ENCODE results near the gene PBX1.

Gene PBX1

GRCh38 chr1:164592634-164593033 lies 33.6 kb downstream of the PBX1 start:
- no peak overlapping the region for H3K27ac ChIP-seq
- peaks cover 28% of the 10 kb centered on the region for H3K27me3 ChIP-seq
- no peak overlapping the region for H3K4me3 ChIP-seq (ENCODE audit: low read depth in 1 of 2, low read length in 1 of 2)
- H3K9me3 ChIP-seq = no peaks in the 10 kb centered on the region
- H3K4me1 ChIP-seq (ENCODE audit: control insufficient read depth in 1 of 2, insufficient read depth in 1 of 2, low read depth in 1 of 2, low read length in 1 of 2) = no peaks in the 10 kb centered on the region
- H3K36me3 ChIP-seq = no peaks in the 10 kb centered on the region
- no peak for TF ChIP-seq CTCF (IDR thresholded peaks at IDR 0.05)

- Histone ChIP-seq H3K4me3 (ENCODE audit: low read depth in 1 of 2, low read length in 1 of 2) (no peak overlapping the region), H3K9me3 (no peaks in the 10 kb centered on the region), H3K27me3 (peaks cover 2% of the 10 kb centered on the region), H3K27ac (no peak overlapping the region), H3K36me3 (no peaks in the 10 kb centered on the region), H3K4me1 (ENCODE audit: control insufficient read depth in 1 of 2, insufficient read depth in 1 of 2, low read depth in 1 of 2, low read length in 1 of 2) (no peaks in the 10 kb centered on the region)
- no peak for TF ChIP-seq CTCF (IDR thresholded peaks at IDR 0.05)
Measured at GRCh38 chr1:164595212-164595611, 36.2 kb downstream of the PBX1 start.

- Histone ChIP-seq H3K27ac (no peak overlapping the region), H3K36me3 (no peaks in the 10 kb centered on the region), H3K4me3 (ENCODE audit: low read depth in 1 of 2, low read length in 1 of 2) (no peak overlapping the region), H3K4me1 (ENCODE audit: control insufficient read depth in 1 of 2, insufficient read depth in 1 of 2, low read depth in 1 of 2, low read length in 1 of 2) (no peaks in the 10 kb centered on the region), H3K9me3 (no peaks in the 10 kb centered on the region), H3K27me3 (no peaks in the 10 kb centered on the region)
- no peak for TF ChIP-seq CTCF (IDR thresholded peaks at IDR 0.05)
Measured at GRCh38 chr1:164596172-164596571, 37.2 kb downstream of the PBX1 start.

- Histone ChIP-seq H3K27me3 (peaks cover 23% of the 10 kb centered on the region), H3K27ac (no peak overlapping the region), H3K4me1 (ENCODE audit: control insufficient read depth in 1 of 2, insufficient read depth in 1 of 2, low read depth in 1 of 2, low read length in 1 of 2) (no peaks in the 10 kb centered on the region), H3K9me3 (no peaks in the 10 kb centered on the region), H3K4me3 (ENCODE audit: low read depth in 1 of 2, low read length in 1 of 2) (no peak overlapping the region), H3K36me3 (no peaks in the 10 kb centered on the region)
- TF ChIP-seq CTCF (IDR thresholded peaks at IDR 0.05) = no peak
Measured at GRCh38 chr1:164598719-164599118, 39.7 kb downstream of the PBX1 start.

GRCh38 chr1:164599272-164599671 lies 40.3 kb downstream of the PBX1 start:
- no peak overlapping the region for H3K4me3 ChIP-seq (ENCODE audit: low read depth in 1 of 2, low read length in 1 of 2)
- H3K27me3 ChIP-seq = peaks cover 23% of the 10 kb centered on the region
- no peak overlapping the region for H3K27ac ChIP-seq
- no peaks in the 10 kb centered on the region for H3K4me1 ChIP-seq (ENCODE audit: control insufficient read depth in 1 of 2, insufficient read depth in 1 of 2, low read depth in 1 of 2, low read length in 1 of 2)
- no peak for TF ChIP-seq CTCF (IDR thresholded peaks at IDR 0.05)
- H3K36me3 ChIP-seq = no peaks in the 10 kb centered on the region
- no peaks in the 10 kb centered on the region for H3K9me3 ChIP-seq

All from neutrophil (primary cell).